GM19193 (cell line): ENCODE data around the gene PTPRJ.

ENCODE experiments used
- POLR2A ChIP-seq: IDR thresholded peaks from 4 replicates; pipeline ENCODE4 v1.6.1; 2011; ENCODE audit not compliant: insufficient read depth, insufficient read length; ENCODE audit errors: extremely low read depth

The PTPRJ gene

GRCh38 chr11:48055292-48056132 is 75.2 kb downstream of the PTPRJ start:
- TF ChIP-seq POLR2A: no peak

- TF ChIP-seq POLR2A: no peak
Observed at GRCh38 chr11:48056325-48057183, 76.2 kb downstream of the PTPRJ start.

- TF ChIP-seq POLR2A: no peak
Observed at GRCh38 chr11:48058064-48058463, 77.7 kb downstream of the PTPRJ start.

- TF ChIP-seq POLR2A: no peak
Observed at GRCh38 chr11:48058788-48059187, 78.4 kb downstream of the PTPRJ start.

- TF ChIP-seq POLR2A: no peak
Observed at GRCh38 chr11:48062649-48063048, 82.3 kb downstream of the PTPRJ start.

- TF ChIP-seq POLR2A: no peak
Observed at GRCh38 chr11:48063424-48063978, 83.1 kb downstream of the PTPRJ start.

GRCh38 chr11:48064306-48064705 is 83.9 kb downstream of the PTPRJ start:
- TF ChIP-seq POLR2A: no peak

GRCh38 chr11:48066881-48067800 is 86.8 kb downstream of the PTPRJ start:
- TF ChIP-seq POLR2A: no peak

GRCh38 chr11:48073031-48073861 is 92.9 kb downstream of the PTPRJ start:
- TF ChIP-seq POLR2A: no peak

GRCh38 chr11:48074425-48075181 is 94.2 kb downstream of the PTPRJ start:
- TF ChIP-seq POLR2A: no peak

GRCh38 chr11:48075637-48076036 is 95.3 kb downstream of the PTPRJ start:
- TF ChIP-seq POLR2A: no peak

GRCh38 chr11:48077251-48077650 is 96.9 kb downstream of the PTPRJ start:
- no peak for TF ChIP-seq POLR2A

GRCh38 chr11:48078689-48079088 is 98.3 kb downstream of the PTPRJ start:
- TF ChIP-seq POLR2A: no peak
